HG02798 (cell line): ENCODE measurements around the gene TMEM131L.

ENCODE experiments used
- ATAC-seq: cut with Tn5 transposase; IDR thresholded peaks from one replicate; pipeline ENCODE4 v1.9.1; 2021; ENCODE audit warnings: mild to moderate bottlenecking; ENCODE audit not compliant: unreplicated experiment, poor library complexity

TMEM131L gene

DNA sequence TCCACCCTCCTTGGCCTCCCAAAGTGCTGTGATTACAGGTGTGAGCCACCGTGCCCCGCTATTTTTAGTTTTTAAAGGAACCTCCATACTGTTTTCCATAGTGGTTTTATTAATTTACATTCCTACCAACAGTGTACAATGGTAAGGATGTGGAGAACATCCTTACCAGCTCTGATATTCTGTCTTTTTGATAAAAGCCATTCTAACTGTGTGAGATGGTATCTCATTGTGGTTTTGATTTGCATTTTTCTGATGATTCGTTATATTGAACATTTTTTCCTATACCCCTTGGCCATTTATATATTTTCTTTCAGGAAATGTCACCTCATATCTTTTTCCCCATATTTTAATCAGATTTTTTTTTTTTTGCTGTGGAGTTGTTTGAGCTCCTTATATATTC, 203.7 kb downstream of the TMEM131L start:
- ATAC-seq = no peak

- no peak for ATAC-seq
Measured at GRCh38 chr4:153676486-153676885, 210.3 kb downstream of the TMEM131L start.

DNA sequence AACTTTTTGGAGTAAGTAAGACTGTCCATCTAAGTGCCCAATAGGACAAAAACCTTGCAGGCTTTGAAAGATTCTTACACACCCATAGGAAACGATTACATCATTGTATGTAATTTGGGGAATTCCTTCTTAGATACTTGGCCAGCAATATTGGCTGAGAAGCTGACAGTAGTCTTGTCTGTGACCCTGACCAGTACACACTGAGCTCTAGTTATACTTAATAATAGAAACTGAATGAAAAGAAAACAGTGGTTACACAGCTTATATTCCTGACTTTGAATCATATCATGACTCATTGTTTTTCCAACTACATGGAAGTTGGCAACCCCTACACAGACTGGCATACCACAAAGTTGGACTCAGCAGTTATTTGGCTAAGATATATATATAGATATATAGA, 210.8 kb downstream of the TMEM131L start:
- no peak for ATAC-seq

DNA sequence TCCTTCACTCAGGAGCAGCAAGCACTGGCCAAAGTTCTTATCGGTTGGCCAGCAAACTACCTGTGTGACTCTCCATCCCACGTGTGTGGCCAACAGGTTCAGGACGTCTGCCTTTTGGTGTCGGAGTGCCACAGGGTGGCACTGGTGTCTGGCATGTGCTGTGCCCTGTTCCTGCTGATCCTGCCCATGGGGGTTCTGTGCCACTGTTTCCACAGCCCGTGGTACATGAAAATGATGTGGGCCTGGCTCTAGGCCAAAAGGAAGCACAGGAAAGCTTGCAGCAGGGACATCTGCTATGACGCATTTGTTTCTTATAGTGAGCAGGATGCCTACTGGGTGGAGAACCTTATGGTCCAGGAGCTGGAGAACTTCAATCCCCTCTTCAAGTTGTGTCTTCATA, 213.3 kb downstream of the TMEM131L start:
- no peak for ATAC-seq

DNA sequence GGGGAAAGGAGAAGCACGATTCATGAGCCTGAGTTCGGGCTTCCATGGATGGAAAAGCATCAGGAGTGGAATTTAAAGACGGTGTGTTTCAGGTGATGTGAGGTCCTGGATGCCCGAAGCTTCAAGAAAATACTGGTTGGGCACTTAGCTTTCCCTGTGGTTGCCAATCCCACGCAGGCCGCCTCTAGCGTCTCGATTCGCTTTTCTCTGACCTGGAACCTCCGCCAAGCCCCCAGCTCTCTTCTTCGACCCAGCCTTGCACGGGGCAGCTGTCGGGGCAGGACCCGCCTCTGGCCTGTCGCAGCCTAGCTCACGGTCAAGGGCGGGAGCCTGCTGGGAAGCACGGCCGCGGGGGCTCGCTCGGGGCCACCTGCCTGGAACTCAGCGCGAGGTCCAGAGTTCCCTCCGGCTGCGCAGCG, 217.6 kb downstream of the TMEM131L start:
- ATAC-seq = no peak

DNA sequence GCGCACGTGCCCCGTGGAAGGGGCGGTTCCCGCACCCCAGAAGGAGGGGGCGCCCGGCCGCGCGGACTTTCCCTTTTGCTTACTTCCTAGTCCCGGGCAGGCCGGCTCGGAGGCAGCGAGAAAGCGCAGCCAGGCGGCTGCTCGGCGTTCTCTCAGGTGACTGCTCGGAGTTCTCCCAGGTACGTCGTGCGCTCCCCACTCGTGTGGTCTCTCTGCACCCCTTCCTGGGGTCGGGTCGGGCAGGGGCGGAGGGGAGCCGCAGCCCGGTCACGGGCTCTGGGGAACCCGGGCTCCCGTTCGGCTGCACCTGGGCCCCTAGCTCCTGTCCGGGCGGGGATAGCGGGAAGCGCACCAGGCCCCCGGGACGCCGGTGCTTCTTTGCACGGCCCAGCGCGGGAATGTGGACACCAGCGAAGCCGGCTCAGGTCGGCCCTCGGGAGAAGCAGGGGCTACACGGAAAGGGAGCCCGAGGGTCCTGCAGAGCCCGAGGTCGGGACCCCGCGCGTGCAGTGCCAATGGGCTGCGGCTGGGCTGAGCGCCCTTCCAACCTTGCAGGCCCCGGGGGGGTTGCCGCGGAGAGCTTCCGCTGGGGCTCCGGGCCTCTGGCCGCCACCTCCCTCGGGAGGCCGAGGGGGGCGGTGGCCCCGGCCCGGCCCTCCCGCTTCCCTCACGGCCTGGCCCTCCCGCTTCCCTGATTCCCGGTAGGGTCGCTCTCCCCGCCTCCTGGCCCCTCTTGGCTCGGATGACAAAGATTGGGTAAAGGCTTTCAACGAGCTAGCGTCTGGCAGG, 218.2 kb downstream of the TMEM131L start, which contains the start of gene TLR2:
Gene TLR2, plus strand, starts transcription at position 99 of the 789 bp plus-strand sequence. CDS start 18,628 bp downstream, outside the sequence.
- peak; percentile 86 for ATAC-seq

DNA sequence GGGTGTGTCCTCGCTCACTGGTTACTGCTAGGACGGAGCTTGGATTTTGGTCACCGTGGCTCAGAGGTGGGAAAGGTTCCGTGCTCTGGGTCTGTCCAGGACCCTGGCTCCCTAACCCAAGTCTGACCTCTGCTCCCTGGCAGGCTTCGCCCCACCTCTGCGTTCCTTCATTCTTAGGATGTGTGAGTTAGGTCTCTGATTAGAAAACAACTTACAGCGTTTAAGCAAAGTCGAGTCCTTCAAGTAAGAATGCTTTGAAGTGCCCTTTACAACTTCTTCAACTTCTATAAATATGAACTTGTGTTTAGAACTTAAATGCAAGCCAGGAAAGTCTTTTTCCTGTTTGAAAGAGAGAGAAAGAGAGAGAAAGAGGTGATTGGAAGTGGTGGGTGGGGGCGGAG, 218.8 kb downstream of the TMEM131L start:
- no peak for ATAC-seq
